Upper lobe of left lung (tissue), 6 donors: ENCODE measurements around the gene COL8A1. TPM values are rescaled to one million over a fixed set of nuclear protein-coding genes. Genes with fewer than 3 reads are reported as not detected.

Experiments
- ATAC-seq, 2 donors: fragments of 200-7000 bp; cut with Tn5 transposase; one replicate each; pipeline ENCODE4 v1.9.1; 2022; ENCODE audit warnings: mild to moderate bottlenecking in 2 of 2, moderate library complexity in 2 of 2; ENCODE audit not compliant: low FRiP score in 2 of 2
- DNase-seq, 2 donors: peaks; one replicate each; pipeline ENCODE4 v3.0.0-alpha.2; 2019 to 2020
- H3K27ac ChIP-seq, 4 donors: fragments of 200-600 bp; sonication (generic); one replicate each; pipeline ENCODE4 v1.5.1; 2016 to 2019
- H3K27me3 ChIP-seq, 4 donors: fragments of 200-600 bp; sonication (generic); one replicate each; pipeline ENCODE4 v1.5.1; 2017 to 2019
- H3K36me3 ChIP-seq, 4 donors: fragments of 200-600 bp; sonication (generic); one replicate each; pipeline ENCODE4 v1.5.1; 2016 to 2019
- H3K4me1 ChIP-seq, 4 donors: fragments of 200-600 bp; sonication (generic); one replicate each; pipeline ENCODE4 v1.5.1; 2018 to 2019
- H3K4me3 ChIP-seq, 4 donors: fragments of 200-600 bp; sonication (generic); one replicate each; pipeline ENCODE4 v1.5.1; 2017 to 2019; ENCODE audit warnings: mild to moderate bottlenecking in 2 of 4, moderate library complexity in 1 of 4
- H3K9me3 ChIP-seq, 4 donors: fragments of 200-600 bp; sonication (generic); one replicate each; pipeline ENCODE4 v1.5.1; 2018 to 2019
- CTCF ChIP-seq, 6 experiments: fragments of 450-650 bp in 4 of 6; fragments of 200-600 bp in 2 of 6; sonication (generic) in 2 of 6; IDR thresholded peaks; one replicate each; pipeline ENCODE4 v1.5.1; 2016 to 2019; ENCODE audit warnings: antibody characterized with exemption in 6 of 6
- EP300 ChIP-seq, 4 donors: sonication (generic); formaldehyde crosslinking; IDR thresholded peaks; one replicate each; pipeline ENCODE4 v1.5.1; 2017; ENCODE audit warnings: antibody characterized with exemption in 4 of 4, control low read depth in 2 of 4
- POLR2A ChIP-seq, 4 donors: fragments of 450-650 bp; IDR thresholded peaks; one replicate each; pipeline ENCODE4 v1.5.1; 2016 to 2017; ENCODE audit warnings: antibody characterized with exemption in 4 of 4, mild to moderate bottlenecking in 2 of 4
- POLR2AphosphoS5 ChIP-seq, 2 donors: sonication (generic); formaldehyde crosslinking; IDR thresholded peaks; one replicate each; pipeline ENCODE4 v1.5.1; 2017; ENCODE audit warnings: antibody characterized with exemption in 2 of 2
- WGBS, 2 donors: methylation state at CpG; one replicate each; pipeline ENCODE4 v1.1.5; 2017 to 2018; 5-methylcytosine and 5-hydroxymethylcytosine counted together
- total RNA-seq, 6 donors: library from RNA; depleted of rRNA in 4 of 6; stranded (reverse); fragments of >200 nt in 4 of 6; gene quantifications; one replicate each; pipeline versions ENCODE4 v1.1.0 to v1.2.1, GENCODE V29; 2016 to 2021
- donor health status: DM: no; HTN: no; CAD: no; lungs with moderate emphysema.
- donor health status: DM: no; HTN: yes; CAD: no; lungs with severe emphysema.

The COL8A1 gene
- total RNA-seq, 6 donors from 2014 or later: 22.0 to 209 (median 115) TPM

GRCh38 chr3:99709686-99710085 lies 71.3 kb downstream of the COL8A1 start:
- 76 to 88% methylated on average over 1 of the region's 1 CpG for WGBS, 2 donors
- Histone ChIP-seq H3K4me1 (no peaks in the 10 kb centered on the region), H3K9me3 (no peaks in the 10 kb centered on the region), H3K27ac (no peak overlapping the region), H3K27me3 (no peaks in the 10 kb centered on the region), H3K36me3 (no peaks in the 10 kb centered on the region), H3K4me3 (no peak overlapping the region)
- no peak for ATAC-seq
- TF ChIP-seq EP300 (IDR thresholded peaks at IDR 0.05) (no peak), POLR2AphosphoS5 (IDR thresholded peaks at IDR 0.05) (no peak), CTCF (IDR thresholded peaks at IDR 0.05) (no peak), POLR2A (IDR thresholded peaks at IDR 0.05) (no peak)
- no peak for DNase-seq

- no peak for DNase-seq
- no peak overlapping the region for H3K27ac ChIP-seq
- H3K9me3 ChIP-seq: no peaks in the 10 kb centered on the region
- no peak for TF ChIP-seq EP300 (IDR thresholded peaks at IDR 0.05)
- no peaks in the 10 kb centered on the region for H3K36me3 ChIP-seq
- ATAC-seq: no peak
- H3K4me3 ChIP-seq: no peak overlapping the region
- H3K4me1 ChIP-seq: no peaks in the 10 kb centered on the region
- WGBS, 2 donors: 87 to 91% methylated on average over 3 of the region's 3 CpGs
- H3K27me3 ChIP-seq: no peaks in the 10 kb centered on the region
Measured at GRCh38 chr3:99710094-99710493, 71.7 kb downstream of the COL8A1 start.

- 74 to 82% methylated on average over 4 of the region's 4 CpGs for WGBS, 2 donors
- no peak for ATAC-seq
- no peak for TF ChIP-seq POLR2A (IDR thresholded peaks at IDR 0.05)
- no peak for TF ChIP-seq EP300 (IDR thresholded peaks at IDR 0.05)
- TF ChIP-seq CTCF (IDR thresholded peaks at IDR 0.05): no peak
- no peak for TF ChIP-seq POLR2AphosphoS5 (IDR thresholded peaks at IDR 0.05)
Measured at GRCh38 chr3:99711351-99711750, 73.0 kb downstream of the COL8A1 start.

GRCh38 chr3:99712291-99712954 lies 74.0 kb downstream of the COL8A1 start:
- ATAC-seq: no peak
- Histone ChIP-seq H3K27me3 (no peaks in the 10 kb centered on the region), H3K27ac (no peak overlapping the region), H3K36me3 (no peaks in the 10 kb centered on the region), H3K4me3 (no peak overlapping the region), H3K9me3 (no peaks in the 10 kb centered on the region), H3K4me1 (no peaks in the 10 kb centered on the region)
- WGBS, 2 donors: 80 to 82% methylated on average over 5 of the region's 5 CpGs
- DNase-seq: no peak
- TF ChIP-seq EP300 (IDR thresholded peaks at IDR 0.05) (no peak), CTCF (IDR thresholded peaks at IDR 0.05) (no peak), POLR2AphosphoS5 (IDR thresholded peaks at IDR 0.05) (no peak), POLR2A (IDR thresholded peaks at IDR 0.05) (no peak)

More at GRCh38 chr3:99711351-99711750, 73.0 kb downstream of the COL8A1 start:
- no peak for DNase-seq
- Histone ChIP-seq H3K36me3 (no peaks in the 10 kb centered on the region), H3K27ac (no peak overlapping the region), H3K4me3 (no peak overlapping the region), H3K27me3 (no peaks in the 10 kb centered on the region), H3K9me3 (no peaks in the 10 kb centered on the region), H3K4me1 (no peaks in the 10 kb centered on the region)

GRCh38 chr3:99713440-99713839 lies 75.0 kb downstream of the COL8A1 start:
- Histone ChIP-seq H3K4me3 (no peak overlapping the region), H3K9me3 (no peaks in the 10 kb centered on the region), H3K27me3 (no peaks in the 10 kb centered on the region), H3K27ac (no peak overlapping the region), H3K36me3 (no peaks in the 10 kb centered on the region), H3K4me1 (no peaks in the 10 kb centered on the region)
- 52 to 54% methylated on average over 5 of the region's 5 CpGs for WGBS, 2 donors
- TF ChIP-seq CTCF (IDR thresholded peaks at IDR 0.05) (no peak), EP300 (IDR thresholded peaks at IDR 0.05) (no peak), POLR2AphosphoS5 (IDR thresholded peaks at IDR 0.05) (no peak), POLR2A (IDR thresholded peaks at IDR 0.05) (no peak)
- DNase-seq (peak in 1 of 2 donors; percentile 58), ATAC-seq (no peak)
